ENCODE results near the gene ADRA1B. TPM values are rescaled to one million over a fixed set of nuclear protein-coding genes. Genes with fewer than 3 reads are reported as not detected.

Gene ADRA1B
- total RNA-seq, 1 experiment from 2014 or later, result not detected

DNA sequence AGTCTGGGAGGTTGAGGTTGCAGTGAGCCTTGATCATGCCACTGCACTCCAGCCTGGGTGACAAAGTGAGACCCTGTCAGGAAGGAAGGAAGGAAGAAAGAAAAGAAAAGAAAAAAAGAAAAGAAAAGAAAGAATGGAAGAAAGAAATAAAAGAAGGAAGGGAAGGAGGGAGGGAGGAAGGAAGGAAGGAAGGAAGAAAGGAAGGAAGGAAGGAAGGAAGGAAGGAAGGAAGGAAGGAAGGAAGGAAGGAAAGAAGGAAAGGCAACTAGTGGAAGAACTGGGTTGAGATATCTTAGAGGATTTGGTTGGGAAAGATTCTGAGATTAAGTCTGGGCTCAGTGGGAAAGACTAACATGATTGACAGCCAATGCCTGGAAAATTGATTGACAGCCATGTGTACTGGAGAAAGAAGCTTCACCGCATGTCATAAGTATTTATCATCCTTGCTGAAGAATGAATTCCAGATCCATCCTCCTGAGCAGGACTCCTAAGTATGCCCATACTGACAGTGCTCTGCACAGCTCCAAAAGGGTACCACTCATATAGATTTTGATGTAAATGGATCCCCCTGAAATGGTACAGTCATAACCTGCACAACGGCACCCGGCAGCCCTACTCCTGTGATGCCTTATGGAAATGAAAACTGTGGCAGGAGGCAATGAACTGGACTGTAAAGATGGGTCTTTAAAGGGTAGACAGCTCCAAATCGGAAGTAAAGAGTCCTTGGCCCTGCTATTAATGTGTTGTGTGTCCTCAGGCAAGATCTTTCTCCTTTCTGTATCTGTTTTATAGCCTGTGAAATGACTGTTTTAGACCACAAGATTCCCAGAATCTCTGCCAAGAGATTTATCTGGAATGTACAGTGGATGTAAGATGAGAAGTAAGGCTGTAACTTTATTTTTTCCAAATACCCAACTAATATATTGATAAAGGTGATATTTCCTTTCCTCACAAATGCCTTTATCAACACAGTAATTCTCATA is 16.9 kb upstream of the ADRA1B start:
- Histone ChIP-seq H4K20me1 (ENCODE audit: control insufficient read depth, insufficient read depth, insufficient read length) (no peaks in the 10 kb centered on the region), H4K91ac (ENCODE audit: insufficient read length, low read depth, low read length) (no peak overlapping the region), H2BK5ac (ENCODE audit: insufficient read length, low read length) (no peak overlapping the region), H3K23ac (ENCODE audit: insufficient read length, low read depth, low read length) (no peak overlapping the region), H4K5ac (ENCODE audit: insufficient read length, low read depth, low read length) (no peak overlapping the region), H3K9ac (ENCODE audit: extremely low read depth, insufficient read length, low read length) (no peak overlapping the region), H2BK15ac (ENCODE audit: low read depth, low read length) (no peak overlapping the region), H3K23me2 (ENCODE audit: insufficient read length, low read depth, low read length, poor library complexity, severe bottlenecking) (no peaks in the 10 kb centered on the region), H3K79me1 (ENCODE audit: insufficient read depth, low read depth, low read length, poor library complexity, severe bottlenecking) (no peaks in the 10 kb centered on the region), H2AFZ (ENCODE audit: low read length) (no peak overlapping the region), H3K27ac (ENCODE audit: insufficient read length, low read depth, low read length) (no peak overlapping the region), H2BK20ac (ENCODE audit: low read depth, low read length, poor library complexity, severe bottlenecking) (no peak overlapping the region), H3K4ac (ENCODE audit: low read depth, low read length) (no peak overlapping the region), H2BK120ac (ENCODE audit: low read depth, low read length, poor library complexity, severe bottlenecking) (no peak overlapping the region), H3K4me1 (ENCODE audit: insufficient read depth, low read length) (no peaks in the 10 kb centered on the region), H3K9me3 (ENCODE audit: control insufficient read depth, low read depth, low read length) (no peaks in the 10 kb centered on the region), H3K27me3 (ENCODE audit: insufficient read depth, low read length) (no peaks in the 10 kb centered on the region), H2BK12ac (ENCODE audit: insufficient read length, low read depth, low read length) (no peak overlapping the region), H3K14ac (ENCODE audit: insufficient read depth, low read length) (no peak overlapping the region), H3K4me2 (ENCODE audit: insufficient read depth, insufficient read length, low read length) (no peak overlapping the region), H4K8ac (replicated peaks; ENCODE audit: insufficient read length, low read depth, low read length) (no peak overlapping the region), H3T11ph (ENCODE audit: low read length) (no peak overlapping the region), H3K18ac (ENCODE audit: insufficient read length, low read depth, low read length) (no peak overlapping the region), H2AK5ac (ENCODE audit: insufficient read length, low read length) (no peak overlapping the region), H3K79me2 (ENCODE audit: insufficient read depth, low read length) (no peaks in the 10 kb centered on the region), H3K56ac (ENCODE audit: insufficient read length, low read depth, low read length) (no peak overlapping the region)
- no peaks in the 10 kb centered on the region for H3K36me3 Mint-ChIP-seq (ENCODE audit: insufficient read depth in 1 of 3, low read depth in 3 of 3)
- H3K27ac Mint-ChIP-seq, result no peak overlapping the region
- TF ChIP-seq, protein P1, sequence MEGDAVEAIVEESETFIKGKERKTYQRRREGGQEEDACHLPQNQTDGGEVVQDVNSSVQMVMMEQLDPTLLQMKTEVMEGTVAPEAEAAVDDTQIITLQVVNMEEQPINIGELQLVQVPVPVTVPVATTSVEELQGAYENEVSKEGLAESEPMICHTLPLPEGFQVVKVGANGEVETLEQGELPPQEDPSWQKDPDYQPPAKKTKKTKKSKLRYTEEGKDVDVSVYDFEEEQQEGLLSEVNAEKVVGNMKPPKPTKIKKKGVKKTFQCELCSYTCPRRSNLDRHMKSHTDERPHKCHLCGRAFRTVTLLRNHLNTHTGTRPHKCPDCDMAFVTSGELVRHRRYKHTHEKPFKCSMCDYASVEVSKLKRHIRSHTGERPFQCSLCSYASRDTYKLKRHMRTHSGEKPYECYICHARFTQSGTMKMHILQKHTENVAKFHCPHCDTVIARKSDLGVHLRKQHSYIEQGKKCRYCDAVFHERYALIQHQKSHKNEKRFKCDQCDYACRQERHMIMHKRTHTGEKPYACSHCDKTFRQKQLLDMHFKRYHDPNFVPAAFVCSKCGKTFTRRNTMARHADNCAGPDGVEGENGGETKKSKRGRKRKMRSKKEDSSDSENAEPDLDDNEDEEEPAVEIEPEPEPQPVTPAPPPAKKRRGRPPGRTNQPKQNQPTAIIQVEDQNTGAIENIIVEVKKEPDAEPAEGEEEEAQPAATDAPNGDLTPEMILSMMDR (conservative IDR thresholded peaks at IDR 0.05), result no peak
- H3K9me3 Mint-ChIP-seq, result no peaks in the 10 kb centered on the region
- H3K4me3 Mint-ChIP-seq, result no peak overlapping the region; a peak in 1 of 5 replicates
- H3K27me3 Mint-ChIP-seq (ENCODE audit: low read depth), result no peaks in the 10 kb centered on the region; the same call in none of the 2 replicates
- H3K4me1 Mint-ChIP-seq, result 0 out of 4 replicates have a peak, but pooled peaks cover 0 to 3% of the 10 kb centered on the region in 2 experiments
- WGBS (ENCODE audit: extremely low coverage, insufficient read length, low lambda C conversion rate), result no CpG with 5 or more reads among the region's 4 CpGs
- DNase-seq, result no peak
